HL-60/S4 treated with retinoic acid at 250 ng/mL for 4 days and 3 days (cell line): ENCODE data around the gene PROZ.
"Not testable (repeated sequence)": the region's sequence is repeated elsewhere in the genome, so short reads cannot be mapped to it uniquely, and the experiment has no call there.

Source experiments
- in situ Hi-C: fragments of 300-500 bp; cut with MboI; formaldehyde crosslinking; loops from 2 replicates; pipeline ENCODE4 v1.7.0; 2022; ENCODE audit warnings: low sequenced_read_pairs

PROZ gene

DNA sequence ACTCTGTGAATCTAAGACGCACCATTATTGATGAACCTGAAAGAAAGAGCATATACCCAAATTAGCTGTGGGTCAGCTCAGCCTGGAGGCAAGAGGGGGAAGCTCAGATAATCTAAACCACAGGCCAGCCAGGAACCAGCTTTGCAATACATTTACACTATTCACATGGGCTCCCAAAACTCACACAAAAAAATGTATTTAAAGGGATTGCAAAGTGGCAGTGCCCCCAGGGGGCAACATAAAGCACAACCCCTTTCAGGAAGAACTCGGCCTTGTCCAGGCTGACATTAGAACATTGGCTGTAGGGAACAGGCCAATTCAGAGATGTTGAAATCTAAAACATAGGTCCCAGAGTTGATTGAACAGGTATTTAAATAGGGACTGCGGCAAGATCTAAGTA is 3.2 kb upstream of the PROZ start:
- in situ Hi-C loops: no loop called here

DNA sequence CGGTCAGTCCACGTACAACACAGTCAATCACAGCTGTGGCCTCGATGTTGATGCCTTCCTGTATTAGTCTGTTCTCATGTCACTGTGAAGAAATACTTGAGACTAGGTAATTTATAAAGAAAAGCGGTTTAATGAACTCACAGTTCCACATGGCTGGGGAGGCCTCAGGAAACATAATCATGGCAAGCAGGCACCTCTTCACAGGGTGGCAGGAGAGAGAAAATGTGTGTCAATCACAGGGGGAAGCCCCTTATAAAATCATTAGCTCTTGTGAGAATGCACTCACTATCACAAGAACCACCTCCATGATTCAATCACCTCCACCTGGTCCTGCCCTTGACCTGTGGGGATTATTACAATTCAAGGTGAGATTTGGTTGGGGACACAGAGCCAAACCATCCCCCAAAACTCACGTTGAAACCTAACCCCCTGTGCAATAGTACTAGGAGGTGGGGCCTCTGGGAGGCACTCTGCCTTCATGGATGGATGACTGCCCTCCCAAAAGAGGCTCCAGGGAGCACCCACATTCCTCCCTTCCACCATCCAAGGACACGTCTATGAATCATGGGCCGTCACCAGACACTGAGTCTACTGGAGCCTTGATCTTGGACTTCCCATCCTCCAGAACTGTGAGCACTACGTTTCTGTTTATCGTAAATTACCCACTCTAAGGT is 2.3 kb upstream of the PROZ start:
- in situ Hi-C loops: no loop called here

GRCh38 chr13:113157206-113157928 is 1.1 kb upstream of the PROZ start:
- in situ Hi-C loops: no loop called here

DNA sequence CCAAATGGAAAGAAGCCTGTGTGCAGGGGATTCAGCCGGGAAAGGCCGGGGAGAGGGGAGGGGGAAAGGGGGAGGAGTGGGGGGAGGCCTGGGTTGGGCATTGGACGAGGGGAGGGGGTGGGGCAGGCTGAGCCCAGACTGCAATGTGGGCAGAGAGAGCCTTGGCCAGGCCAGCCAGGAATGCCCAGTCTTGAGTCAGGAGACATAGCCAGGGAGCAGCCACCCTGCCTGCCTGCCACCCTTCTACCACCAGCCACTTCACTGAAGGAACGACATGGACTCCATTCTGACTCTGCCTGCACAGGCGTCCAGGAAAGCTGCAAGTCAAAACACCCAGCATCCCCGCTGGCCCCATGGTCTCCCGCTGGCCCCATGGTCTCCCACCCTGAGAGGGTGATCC is 498 bp downstream of the PROZ start:
- in situ Hi-C loops: no loop called here

- in situ Hi-C loops: no loop called here
These were observed 1.3 kb downstream of the PROZ start for GRCh38 chr13:113159701-113160100.

DNA sequence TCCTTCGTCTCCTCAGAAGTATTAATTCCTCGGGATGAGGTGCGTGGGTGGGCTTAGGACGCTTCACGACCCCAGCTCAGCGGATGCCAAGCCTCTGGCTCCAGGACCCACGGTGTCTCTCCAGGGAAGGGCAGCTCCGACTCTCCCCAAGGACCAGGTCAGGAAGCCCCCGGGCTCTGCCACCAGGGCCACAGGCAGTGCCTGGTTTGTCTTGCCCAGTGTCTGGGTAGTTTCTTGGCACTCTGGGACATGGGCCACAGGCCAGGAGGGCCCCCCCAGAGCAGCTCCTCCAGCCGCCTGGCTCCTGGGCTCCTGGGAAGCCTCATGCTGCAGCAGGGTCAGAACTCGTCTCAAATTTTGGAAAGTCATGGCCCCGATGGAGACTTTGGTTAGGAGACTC is 2.5 kb downstream of the PROZ start:
- in situ Hi-C loops: no loop called here

- in situ Hi-C loops: no loop called here
These were observed 3.0 kb downstream of the PROZ start for GRCh38 chr13:113161433-113161832.

- in situ Hi-C loops: not testable (repeated sequence)
These were observed 3.5 kb downstream of the PROZ start for GRCh38 chr13:113161975-113162374.

DNA sequence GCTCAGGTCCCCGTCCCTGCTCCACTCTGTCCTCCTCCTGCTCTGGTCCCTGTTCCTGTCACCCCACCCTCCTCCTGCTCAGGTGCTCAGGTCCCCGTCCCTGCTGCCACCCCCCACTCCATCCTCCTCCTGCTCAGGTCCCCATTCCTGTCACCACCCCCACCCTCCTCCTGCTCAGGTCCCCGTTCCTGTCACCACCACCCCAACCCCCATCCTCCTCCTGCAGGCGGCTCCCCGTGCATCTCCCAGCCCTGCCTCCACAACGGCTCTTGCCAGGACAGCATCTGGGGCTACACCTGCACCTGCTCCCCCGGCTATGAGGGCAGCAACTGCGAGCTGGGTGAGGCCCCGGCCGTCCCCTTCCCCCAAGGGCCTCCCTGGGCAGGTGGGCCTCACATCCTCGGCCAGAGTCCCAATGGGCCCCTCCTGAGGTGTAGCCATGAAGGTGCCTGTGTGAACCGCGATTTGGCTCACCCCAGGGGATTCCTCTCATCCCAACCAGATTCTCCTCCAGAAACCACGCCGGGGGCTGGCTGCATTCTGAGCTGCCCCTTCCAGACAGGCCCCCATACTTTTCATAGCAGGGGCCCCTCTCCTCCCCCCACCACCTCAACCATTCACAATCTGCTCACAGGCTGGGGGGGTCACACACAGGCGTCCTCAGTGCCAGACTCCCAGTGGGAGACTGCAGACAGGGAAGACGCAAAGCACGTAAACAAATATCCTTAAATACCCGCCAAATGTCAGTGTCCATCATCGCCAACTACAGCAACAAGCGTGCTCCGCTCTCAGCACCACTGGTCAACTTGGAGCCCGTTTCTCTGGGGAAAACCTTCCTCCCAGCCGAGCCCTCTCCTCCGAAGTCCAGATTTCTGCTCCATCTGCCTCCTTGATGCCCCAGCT is 4.6 kb downstream of the PROZ start:
- in situ Hi-C loops: no loop called here

GRCh38 chr13:113164492-113164891 is 6.0 kb downstream of the PROZ start:
- in situ Hi-C loops: no loop called here

- in situ Hi-C loops: no loop called here
These were observed 7.8 kb downstream of the PROZ start for GRCh38 chr13:113166266-113166665.

DNA sequence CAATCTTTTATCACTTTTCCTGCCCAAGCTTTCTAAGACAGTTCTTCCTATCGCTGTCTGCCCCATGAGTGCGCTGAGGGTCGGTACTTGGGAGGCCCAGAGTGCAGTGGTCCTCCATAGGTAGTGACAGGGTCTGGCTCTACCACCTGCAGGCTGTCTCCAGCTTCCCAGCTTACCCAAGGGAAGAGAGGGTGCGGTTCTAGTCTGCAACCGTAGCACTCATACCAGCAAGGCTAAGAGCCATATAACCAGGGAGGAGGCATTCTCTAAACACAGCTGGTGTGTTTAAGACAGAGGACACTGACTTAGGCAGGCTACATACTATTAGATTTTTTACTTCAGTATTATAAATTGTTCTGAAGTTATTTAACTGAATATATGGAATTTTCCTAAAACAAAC is 8.2 kb downstream of the PROZ start:
- in situ Hi-C loops: no loop called here

- in situ Hi-C loops: no loop called here
These were observed 8.7 kb downstream of the PROZ start for GRCh38 chr13:113167155-113167554.

- in situ Hi-C loops: no loop called here
These were observed 9.1 kb downstream of the PROZ start for GRCh38 chr13:113167575-113167974.

DNA sequence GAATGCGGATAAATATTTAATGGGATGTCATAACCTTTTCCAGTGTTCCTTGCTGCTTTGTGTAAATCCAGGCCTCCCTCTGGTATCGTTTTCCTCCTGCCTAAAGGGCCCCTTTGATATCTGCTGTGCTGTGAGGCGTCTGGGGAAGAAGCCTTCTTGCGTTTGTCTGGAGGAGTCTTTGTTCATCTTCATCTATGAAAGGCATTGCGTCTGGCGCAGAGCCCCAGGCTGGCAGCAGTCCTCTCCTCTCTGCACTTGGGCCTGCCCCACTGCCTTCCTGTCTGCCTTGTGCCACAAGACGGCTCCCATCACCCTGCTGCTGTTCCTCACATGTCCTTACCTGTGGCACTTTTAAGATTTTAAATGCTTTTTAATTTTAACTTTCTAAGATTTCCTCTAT is 9.8 kb downstream of the PROZ start:
- in situ Hi-C loops: no loop called here

- in situ Hi-C loops: no loop called here
These were observed 11.1 kb downstream of the PROZ start for GRCh38 chr13:113169277-113170272.

GRCh38 chr13:113170511-113170910 is 12.1 kb downstream of the PROZ start:
- in situ Hi-C loops: no loop called here

DNA sequence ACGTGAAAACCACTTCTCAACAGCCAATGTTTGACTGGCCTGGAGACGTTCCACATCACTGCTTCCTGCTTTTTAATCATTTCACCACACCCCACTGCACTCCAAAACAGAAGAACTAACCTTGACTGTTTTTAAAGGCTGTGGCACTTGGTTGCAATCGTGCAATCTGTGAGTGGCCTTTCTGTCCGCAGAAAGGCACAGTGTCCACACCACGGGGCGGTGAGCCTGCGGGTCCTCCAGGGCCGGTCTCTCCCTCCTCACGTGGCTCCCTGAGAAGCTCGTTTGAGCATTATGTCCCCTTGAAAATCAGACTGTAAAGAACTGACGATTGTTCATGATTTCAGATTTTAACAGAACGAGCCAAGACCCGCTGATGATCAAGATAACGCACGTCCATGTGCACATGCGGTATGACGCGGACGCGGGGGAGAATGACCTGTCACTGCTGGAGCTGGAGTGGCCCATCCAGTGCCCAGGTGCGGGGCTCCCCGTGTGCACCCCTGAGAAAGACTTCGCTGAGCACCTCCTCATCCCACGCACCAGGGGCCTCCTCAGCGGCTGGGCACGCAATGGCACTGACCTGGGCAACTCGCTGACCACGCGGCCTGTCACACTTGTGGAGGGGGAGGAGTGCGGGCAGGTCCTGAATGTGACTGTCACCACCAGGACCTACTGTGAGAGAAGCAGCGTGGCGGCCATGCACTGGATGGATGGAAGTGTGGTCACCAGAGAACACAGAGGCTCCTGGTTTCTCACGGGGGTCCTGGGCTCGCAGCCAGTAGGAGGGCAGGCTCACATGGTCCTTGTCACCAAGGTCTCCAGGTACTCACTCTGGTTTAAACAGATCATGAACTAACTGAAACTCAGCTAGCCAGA is 13.0 kb downstream of the PROZ start:
- in situ Hi-C loops: no loop called here

- in situ Hi-C loops: no loop called here
These were observed 14.0 kb downstream of the PROZ start for GRCh38 chr13:113172419-113172926.
